SU-DHL-6 (cell line): ENCODE data around the gene PCDHB14.

Source experiments
- H2AFZ ChIP-seq: fragments of 200-600 bp; sonication (generic); 2 replicates; pipeline ENCODE4 v1.6.1; 2014; ENCODE audit warnings: low read depth, mild to moderate bottlenecking, moderate library complexity, mixed read lengths, antibody characterized with exemption, low read length; ENCODE audit not compliant: severe bottlenecking
- H3F3A ChIP-seq: fragments of 200-600 bp; shearing (Covaris generic); 2 replicates; pipeline ENCODE4 v1.6.0; 2016; ENCODE audit warnings: antibody characterized with exemption, mild to moderate bottlenecking; ENCODE audit not compliant: insufficient read depth
- H3K27ac ChIP-seq: fragments of 200-600 bp; sonication (generic); 2 replicates; pipeline ENCODE4 v1.5.1; 2016; ENCODE audit warnings: low read depth, mild to moderate bottlenecking, low read length, moderate library complexity, mixed read lengths
- H3K27me3 ChIP-seq: fragments of 200-600 bp; sonication (generic), shearing (Covaris generic); 2 replicates; pipeline ENCODE4 v1.6.0; 2014; ENCODE audit warnings: mild to moderate bottlenecking, low read length
- H3K36me3 ChIP-seq: fragments of 200-600 bp; sonication (generic); 2 replicates; pipeline ENCODE4 v1.6.1; 2014; ENCODE audit warnings: mild to moderate bottlenecking, low read length, mixed read lengths
- H3K4me2 ChIP-seq: fragments of 300-600, 200-600 bp; shearing (Covaris generic), sonication (generic); 2 replicates; pipeline ENCODE4 v1.6.0; 2014; ENCODE audit warnings: low read length, low read depth, mild to moderate bottlenecking; ENCODE audit not compliant: poor library complexity, severe bottlenecking
- H3K4me3 ChIP-seq: fragments of 200-600 bp; sonication (generic); 2 replicates; pipeline ENCODE4 v1.5.1; 2014; ENCODE audit warnings: antibody characterized with exemption, low read length, mild to moderate bottlenecking, mixed read lengths; ENCODE audit not compliant: insufficient read depth, poor library complexity, severe bottlenecking
- H3K79me2 ChIP-seq: fragments of 200-600 bp; sonication (generic); 2 replicates; pipeline ENCODE4 v1.6.1; 2014; ENCODE audit warnings: mild to moderate bottlenecking, low read length, moderate library complexity; ENCODE audit not compliant: insufficient read depth
- H3K9ac ChIP-seq: fragments of 200-600 bp; sonication (generic); 2 replicates; pipeline ENCODE4 v1.7.0; 2014; ENCODE audit warnings: mild to moderate bottlenecking, low read length
- H3K9me2 ChIP-seq: fragments of 200-600 bp; sonication (generic); replicated peaks from 2 replicates; pipeline ENCODE4 v1.6.1; 2014; ENCODE audit warnings: low read length; ENCODE audit not compliant: insufficient read depth
- H3K9me3 ChIP-seq: fragments of 200-600 bp; sonication (generic); 2 replicates; pipeline ENCODE4 v1.6.1; 2014; ENCODE audit warnings: low read length, mixed read lengths; ENCODE audit not compliant: insufficient read depth
- H4K20me1 ChIP-seq: fragments of 200-600 bp; sonication (generic); 2 replicates; pipeline ENCODE4 v1.6.1; 2014; ENCODE audit warnings: low read depth, mild to moderate bottlenecking, antibody characterized with exemption, low read length, moderate library complexity, mixed read lengths
- EZH2phosphoT487 ChIP-seq: fragments of 200-600 bp; sonication (generic), shearing (Covaris generic); conservative IDR thresholded peaks from 2 replicates; pipeline ENCODE4 v1.6.1; 2018; ENCODE audit warnings: mild to moderate bottlenecking, antibody characterized with exemption, low read length, moderate library complexity, mixed read lengths
- TF ChIP-seq, protein P1 (sequence below): fragments of 200-600 bp; sonication (generic); IDR thresholded peaks from one replicate; pipeline ENCODE4 v1.5.1; 2017; ENCODE audit warnings: antibody characterized with exemption, mild to moderate bottlenecking, low read length, moderate library complexity; ENCODE audit not compliant: insufficient read depth, poor library complexity, severe bottlenecking

PCDHB14 gene

GRCh38 chr5:141250576-141250975, 27.4 kb downstream of the PCDHB14 start:
- H3K4me3 ChIP-seq, result no peak overlapping the region
- no peak overlapping the region for H3K27ac ChIP-seq
- TF ChIP-seq EZH2phosphoT487, result no peak
- TF ChIP-seq, protein P1, sequence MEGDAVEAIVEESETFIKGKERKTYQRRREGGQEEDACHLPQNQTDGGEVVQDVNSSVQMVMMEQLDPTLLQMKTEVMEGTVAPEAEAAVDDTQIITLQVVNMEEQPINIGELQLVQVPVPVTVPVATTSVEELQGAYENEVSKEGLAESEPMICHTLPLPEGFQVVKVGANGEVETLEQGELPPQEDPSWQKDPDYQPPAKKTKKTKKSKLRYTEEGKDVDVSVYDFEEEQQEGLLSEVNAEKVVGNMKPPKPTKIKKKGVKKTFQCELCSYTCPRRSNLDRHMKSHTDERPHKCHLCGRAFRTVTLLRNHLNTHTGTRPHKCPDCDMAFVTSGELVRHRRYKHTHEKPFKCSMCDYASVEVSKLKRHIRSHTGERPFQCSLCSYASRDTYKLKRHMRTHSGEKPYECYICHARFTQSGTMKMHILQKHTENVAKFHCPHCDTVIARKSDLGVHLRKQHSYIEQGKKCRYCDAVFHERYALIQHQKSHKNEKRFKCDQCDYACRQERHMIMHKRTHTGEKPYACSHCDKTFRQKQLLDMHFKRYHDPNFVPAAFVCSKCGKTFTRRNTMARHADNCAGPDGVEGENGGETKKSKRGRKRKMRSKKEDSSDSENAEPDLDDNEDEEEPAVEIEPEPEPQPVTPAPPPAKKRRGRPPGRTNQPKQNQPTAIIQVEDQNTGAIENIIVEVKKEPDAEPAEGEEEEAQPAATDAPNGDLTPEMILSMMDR, result no peak
- H3K9me3 ChIP-seq, result peaks cover 30% of the 10 kb centered on the region; the same call in 1 of the 2 replicates
- no peaks in the 10 kb centered on the region for H4K20me1 ChIP-seq
- no peaks in the 10 kb centered on the region for H3K36me3 ChIP-seq
- H2AFZ ChIP-seq, result no peak overlapping the region
- H3K9me2 ChIP-seq, result no peaks in the 10 kb centered on the region
- no peaks in the 10 kb centered on the region for H3K27me3 ChIP-seq
- no peak overlapping the region for H3K4me2 ChIP-seq
- no peaks in the 10 kb centered on the region for H3K79me2 ChIP-seq
- H3K9ac ChIP-seq, result no peak overlapping the region
- no peaks in the 10 kb centered on the region for H3F3A ChIP-seq

DNA sequence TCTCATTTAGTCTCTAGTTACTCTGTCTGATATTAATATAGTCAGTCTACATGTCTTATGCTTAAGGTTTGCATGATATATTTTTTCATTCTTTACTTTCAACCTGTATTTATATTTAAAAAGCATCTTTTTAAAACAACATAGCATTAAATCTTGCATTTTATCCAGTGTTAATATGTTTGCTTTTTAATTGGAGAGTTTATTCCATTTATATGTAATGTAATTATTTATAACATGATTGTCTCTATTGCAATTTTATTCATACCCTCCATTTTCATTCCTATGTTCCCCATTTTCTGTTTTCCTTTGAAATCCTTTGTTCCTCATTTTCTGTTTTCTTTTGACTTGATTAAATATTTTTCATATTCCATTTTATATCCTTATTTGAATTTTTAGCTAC, 35.3 kb downstream of the PCDHB14 start:
- no peaks in the 10 kb centered on the region for H3K79me2 ChIP-seq
- no peak for TF ChIP-seq EZH2phosphoT487
- TF ChIP-seq, protein P1, result no peak
- no peak overlapping the region for H3K4me3 ChIP-seq
- H3K9ac ChIP-seq, result no peak overlapping the region
- no peaks in the 10 kb centered on the region for H3K9me2 ChIP-seq
- peaks cover 51% of the 10 kb centered on the region for H3K9me3 ChIP-seq
- H2AFZ ChIP-seq, result no peak overlapping the region
- no peak overlapping the region for H3K4me2 ChIP-seq
- H3K27ac ChIP-seq, result no peak overlapping the region
- no peaks in the 10 kb centered on the region for H3K36me3 ChIP-seq
- H3F3A ChIP-seq, result no peaks in the 10 kb centered on the region
- no peaks in the 10 kb centered on the region for H4K20me1 ChIP-seq
- no peaks in the 10 kb centered on the region for H3K27me3 ChIP-seq

- Histone ChIP-seq H4K20me1 (no peaks in the 10 kb centered on the region), H3K4me2 (no peak overlapping the region), H3K9ac (no peak overlapping the region), H3K79me2 (no peaks in the 10 kb centered on the region), H3K27ac (no peak overlapping the region), H2AFZ (no peak overlapping the region), H3K36me3 (no peaks in the 10 kb centered on the region), H3F3A (no peaks in the 10 kb centered on the region), H3K9me2 (no peaks in the 10 kb centered on the region), H3K27me3 (no peaks in the 10 kb centered on the region), H3K4me3 (no peak overlapping the region), H3K9me3 (peaks cover 49% of the 10 kb centered on the region)
- TF ChIP-seq EZH2phosphoT487, result no peak
- TF ChIP-seq, protein P1, result no peak
These were observed 35.8 kb downstream of the PCDHB14 start for GRCh38 chr5:141258948-141259347.
